Nephron (organoid): ENCODE results near the gene HEXB.
A peak's percentile ranks its signal among the peaks of the same experiment; 100 is the strongest.

Experiments
- H3K27ac Mint-ChIP-seq, 3 experiments: 2 replicates each; pipeline ENCODE4 v1.8.0; 2020; ENCODE audit warnings: mixed read lengths in 3 of 3, mild to moderate bottlenecking in 2 of 3, moderate library complexity in 1 of 3
- H3K27me3 Mint-ChIP-seq: 2 replicates; pipeline ENCODE4 v1.8.0; 2021; ENCODE audit warnings: low read depth, mild to moderate bottlenecking, moderate library complexity, mixed read lengths
- H3K36me3 Mint-ChIP-seq: 2 replicates; pipeline ENCODE4 v1.8.0; 2020; ENCODE audit warnings: low read depth, mixed read lengths
- H3K4me1 Mint-ChIP-seq: 2 replicates; pipeline ENCODE4 v1.8.0; 2020; ENCODE audit warnings: mixed read lengths
- H3K4me3 Mint-ChIP-seq, 3 experiments: 2 replicates each; pipeline ENCODE4 v1.8.0; 2020; ENCODE audit warnings: mild to moderate bottlenecking in 3 of 3, mixed read lengths in 3 of 3, moderate library complexity in 2 of 3
- H3K9me3 Mint-ChIP-seq: 2 replicates; pipeline ENCODE4 v1.8.0; 2020; ENCODE audit warnings: mixed read lengths
- TF ChIP-seq, protein P1 (sequence below), 3 experiments: fragments of 200-600 bp; sonication (generic); IDR thresholded peaks; one replicate each; pipeline ENCODE4 v1.5.0; 2021; ENCODE audit warnings: antibody characterized with exemption in 3 of 3; ENCODE audit not compliant: unreplicated experiment in 3 of 3

The HEXB gene

GRCh38 chr5:74639807-74640449, 45.1 kb upstream of the HEXB start:
- Mint-ChIP-seq H3K4me1 (peaks cover 54% of the 10 kb centered on the region), H3K9me3 (no peaks in the 10 kb centered on the region)

GRCh38 chr5:74640450-74640953, 44.5 kb upstream of the HEXB start, which contains the start of gene ENC1:
Gene ENC1, minus strand, starts transcription at chr5:74640728. Its CDS starts 4,243 bp downstream, at chr5:74636485.
- Mint-ChIP-seq H3K36me3 (peaks cover 24% of the 10 kb centered on the region), H3K4me1 (peaks cover 48% of the 10 kb centered on the region), H3K4me3 (peak within 1 kb of the TSS; percentile 92 to 98 (median 96)), H3K9me3 (no peaks in the 10 kb centered on the region), H3K27me3 (no peaks in the 10 kb centered on the region), H3K27ac (peak within 1 kb of the TSS; percentile 84 to 94 (median 92))
- TF ChIP-seq, protein P1, sequence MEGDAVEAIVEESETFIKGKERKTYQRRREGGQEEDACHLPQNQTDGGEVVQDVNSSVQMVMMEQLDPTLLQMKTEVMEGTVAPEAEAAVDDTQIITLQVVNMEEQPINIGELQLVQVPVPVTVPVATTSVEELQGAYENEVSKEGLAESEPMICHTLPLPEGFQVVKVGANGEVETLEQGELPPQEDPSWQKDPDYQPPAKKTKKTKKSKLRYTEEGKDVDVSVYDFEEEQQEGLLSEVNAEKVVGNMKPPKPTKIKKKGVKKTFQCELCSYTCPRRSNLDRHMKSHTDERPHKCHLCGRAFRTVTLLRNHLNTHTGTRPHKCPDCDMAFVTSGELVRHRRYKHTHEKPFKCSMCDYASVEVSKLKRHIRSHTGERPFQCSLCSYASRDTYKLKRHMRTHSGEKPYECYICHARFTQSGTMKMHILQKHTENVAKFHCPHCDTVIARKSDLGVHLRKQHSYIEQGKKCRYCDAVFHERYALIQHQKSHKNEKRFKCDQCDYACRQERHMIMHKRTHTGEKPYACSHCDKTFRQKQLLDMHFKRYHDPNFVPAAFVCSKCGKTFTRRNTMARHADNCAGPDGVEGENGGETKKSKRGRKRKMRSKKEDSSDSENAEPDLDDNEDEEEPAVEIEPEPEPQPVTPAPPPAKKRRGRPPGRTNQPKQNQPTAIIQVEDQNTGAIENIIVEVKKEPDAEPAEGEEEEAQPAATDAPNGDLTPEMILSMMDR (IDR thresholded peaks at IDR 0.05; ENCODE audit: unreplicated experiment in 3 of 3): peak; percentile 51 to 65 (median 63)

More at GRCh38 chr5:74639807-74640449, 45.1 kb upstream of the HEXB start:
- TF ChIP-seq, protein P1 (IDR thresholded peaks at IDR 0.05; ENCODE audit: unreplicated experiment in 3 of 3): no peak
- no peaks in the 10 kb centered on the region for H3K27me3 Mint-ChIP-seq
- H3K4me3 Mint-ChIP-seq: peak overlapping the region; percentile 92 to 98 (median 96)
- H3K27ac Mint-ChIP-seq: peak overlapping the region; percentile 84 to 94 (median 92)
- H3K36me3 Mint-ChIP-seq: peaks cover 30% of the 10 kb centered on the region

DNA sequence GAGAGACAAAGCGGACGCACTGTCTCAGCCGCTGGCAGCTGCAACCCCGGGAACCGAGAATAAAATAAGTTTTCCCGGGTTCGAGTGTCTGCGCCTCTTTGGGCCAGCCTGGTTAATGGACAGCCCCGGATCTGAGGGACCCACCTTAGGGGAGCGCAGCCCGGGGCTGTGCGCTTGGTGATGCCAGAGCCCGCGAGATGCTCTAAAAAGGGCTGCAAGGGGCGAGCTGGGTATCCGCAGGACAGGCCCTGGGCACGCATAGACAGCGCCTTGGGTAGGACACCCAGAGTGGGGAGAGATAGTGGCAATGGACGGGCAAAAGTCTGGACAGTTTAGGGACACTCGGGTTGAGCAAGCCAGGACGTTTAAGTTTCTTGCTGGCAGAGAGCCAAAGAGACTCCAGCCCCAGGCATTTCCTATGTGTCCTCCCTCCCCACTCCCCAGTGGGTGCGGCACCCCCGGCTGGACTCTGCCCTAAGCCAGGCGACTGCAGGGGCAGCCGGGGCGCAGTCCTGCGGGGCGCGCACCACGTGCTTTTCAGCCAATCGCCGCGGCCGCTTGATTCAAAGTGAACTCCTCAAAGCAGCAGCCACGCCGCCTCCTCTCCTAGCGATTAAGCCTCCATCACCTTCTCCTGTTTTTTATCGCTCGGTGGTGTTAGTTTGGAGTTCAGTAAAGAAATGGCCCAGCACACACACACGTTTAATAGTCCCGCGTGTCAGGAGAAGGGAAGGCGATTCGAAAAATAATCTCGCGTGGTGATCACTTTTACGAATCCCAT, 43.9 kb upstream of the HEXB start:
- Mint-ChIP-seq H3K9me3 (no peaks in the 10 kb centered on the region), H3K27me3 (no peaks in the 10 kb centered on the region), H3K4me1 (peaks cover 42% of the 10 kb centered on the region), H3K27ac (peak overlapping the region; percentile 84 to 94 (median 92)), H3K36me3 (peaks cover 18% of the 10 kb centered on the region), H3K4me3 (peak overlapping the region; percentile 92 to 98 (median 96))
- TF ChIP-seq, protein P1 (IDR thresholded peaks at IDR 0.05; ENCODE audit: unreplicated experiment in 3 of 3): no peak

DNA sequence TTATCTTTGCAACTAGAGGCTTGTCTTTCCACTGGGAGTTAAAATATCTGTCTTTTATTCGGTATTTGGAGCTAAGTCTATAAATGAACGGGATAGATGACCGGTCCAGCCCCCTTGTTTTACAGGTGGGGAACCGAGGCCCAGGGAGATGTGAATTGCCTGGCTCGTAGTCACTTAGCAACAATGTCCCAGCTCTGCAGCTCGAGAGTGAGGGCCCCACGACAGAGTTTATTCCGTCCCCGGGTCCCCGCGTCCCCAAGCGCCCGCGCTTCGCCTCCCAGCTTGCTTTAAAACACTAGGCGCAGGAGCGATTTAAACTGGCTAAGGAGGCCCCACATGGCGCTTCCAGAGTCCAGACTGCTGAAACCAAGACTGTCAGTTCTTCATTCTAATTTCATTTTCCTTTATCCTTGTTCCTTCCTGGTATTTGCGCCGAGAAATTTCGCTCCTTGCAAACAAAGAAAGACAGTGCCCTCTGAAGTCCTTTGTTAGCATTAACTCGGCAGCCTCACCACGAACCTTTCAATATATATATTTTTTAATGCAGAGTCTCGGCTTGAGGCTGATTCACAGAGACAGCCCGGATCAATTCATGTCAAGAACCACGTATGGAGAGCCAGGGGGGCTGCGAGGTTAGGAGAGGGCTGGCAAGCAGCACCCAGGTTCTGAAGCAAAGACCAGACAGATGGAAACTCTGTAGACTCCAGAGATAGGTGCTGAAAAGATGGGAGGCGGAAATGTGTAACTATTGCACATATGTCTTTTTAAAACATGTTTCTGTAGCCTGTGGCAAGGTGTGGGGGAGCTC, 43.1 kb upstream of the HEXB start:
- Mint-ChIP-seq H3K36me3 (peaks cover 10% of the 10 kb centered on the region), H3K4me1 (peaks cover 36% of the 10 kb centered on the region), H3K4me3 (peak overlapping the region; percentile 92 to 98 (median 96)), H3K27me3 (no peaks in the 10 kb centered on the region), H3K9me3 (no peaks in the 10 kb centered on the region), H3K27ac (peak overlapping the region; percentile 84 to 94 (median 92))
- TF ChIP-seq, protein P1 (IDR thresholded peaks at IDR 0.05; ENCODE audit: unreplicated experiment in 3 of 3): peak; percentile 75 to 82 (median 77)

DNA sequence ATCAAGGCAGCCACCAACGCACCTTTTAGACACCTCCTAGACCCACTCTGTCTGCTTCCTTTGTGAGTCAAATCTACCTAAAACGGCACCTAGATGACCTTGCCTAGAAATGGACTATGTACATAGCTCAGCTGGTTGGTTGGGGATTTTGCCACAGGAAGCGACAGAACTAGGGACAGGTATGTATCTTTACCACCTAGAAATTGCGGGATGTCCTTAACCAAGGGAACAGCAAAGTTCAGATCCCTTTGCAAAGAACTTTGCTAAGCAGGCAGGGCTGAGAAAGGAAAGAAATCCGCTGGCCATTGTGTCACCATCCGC, 42.5 kb upstream of the HEXB start:
- TF ChIP-seq, protein P1 (IDR thresholded peaks at IDR 0.05; ENCODE audit: unreplicated experiment in 3 of 3): no peak
- Mint-ChIP-seq H3K27ac (peak overlapping the region; percentile 84 to 94 (median 93)), H3K9me3 (no peaks in the 10 kb centered on the region), H3K4me3 (peak overlapping the region in 1 of 3 experiments; percentile 47), H3K4me1 (peaks cover 36% of the 10 kb centered on the region), H3K36me3 (peaks cover 4% of the 10 kb centered on the region), H3K27me3 (no peaks in the 10 kb centered on the region)
